HepG2 (cell line): ENCODE results near the gene COX6A2. TPM values are rescaled to one million over a fixed set of nuclear protein-coding genes. Genes with fewer than 3 reads are reported as not detected.
A peak's percentile ranks its signal among the peaks of the same experiment; 100 is the strongest.

Experiments used
- BORCS8-MEF2B ChIP-seq: sonication (generic); formaldehyde crosslinking; IDR thresholded peaks from 2 replicates; pipeline ENCODE4 v1.8.0; 2022; ENCODE audit warnings: mild to moderate bottlenecking, missing genetic modification reagents
- ELF4 ChIP-seq: sonication (generic); formaldehyde crosslinking; IDR thresholded peaks from 2 replicates; pipeline ENCODE4 v1.5.0; 2020; ENCODE audit warnings: missing genetic modification reagents, mild to moderate bottlenecking, moderate library complexity, borderline replicate concordance
- GPN1 ChIP-seq: sonication (generic); formaldehyde crosslinking; IDR thresholded peaks from 2 replicates; pipeline ENCODE4 v1.5.1; 2020; ENCODE audit warnings: missing genetic modification reagents, borderline replicate concordance
- HOXD1 ChIP-seq: sonication (generic); formaldehyde crosslinking; IDR thresholded peaks from 2 replicates; pipeline ENCODE4 v1.5.0; 2020; ENCODE audit warnings: missing genetic modification reagents
- KLF11 ChIP-seq: IDR thresholded peaks from 2 replicates; pipeline ENCODE4 v1.6.1; 2016; ENCODE audit warnings: missing compliant biosample characterization
- MIXL1 ChIP-seq: IDR thresholded peaks from 2 replicates; pipeline ENCODE4 v1.6.1; 2016
- MXI1 ChIP-seq: IDR thresholded peaks from 3 replicates; pipeline ENCODE4 v1.6.1; 2012; ENCODE audit warnings: low read depth, low read length, inconsistent platforms, borderline replicate concordance
- RBM39 ChIP-seq: fragments of 200-400 bp; formaldehyde crosslinking; IDR thresholded peaks from one replicate; pipeline ENCODE4 v1.6.1; 2018; ENCODE audit warnings: antibody characterized with exemption, mild to moderate bottlenecking, low read depth, low read length; ENCODE audit not compliant: poor library complexity, severe bottlenecking
- SOX13 ChIP-seq, 3 experiments: fragments of 450-650 bp in 1 of 3; sonication (generic) in 1 of 3; formaldehyde crosslinking in 1 of 3; IDR thresholded peaks in 2 of 3; conservative IDR thresholded peaks in 1 of 3; 2 replicates each; pipeline versions ENCODE4 v1.5.0 to v1.6.1; 2016 to 2020; ENCODE audit warnings: antibody characterized with exemption in 1 of 3, mild to moderate bottlenecking in 1 of 3, missing compliant biosample characterization in 1 of 3, missing genetic modification reagents in 1 of 3, moderate library complexity in 1 of 3
- TAF15 ChIP-seq: fragments of 200-400 bp; formaldehyde crosslinking; IDR thresholded peaks from one replicate; pipeline ENCODE4 v1.6.1; 2018; ENCODE audit warnings: mild to moderate bottlenecking, low read depth, low read length; ENCODE audit not compliant: poor library complexity, severe bottlenecking
- THAP9 ChIP-seq: sonication (generic); formaldehyde crosslinking; IDR thresholded peaks from 2 replicates; pipeline ENCODE4; 2020; ENCODE audit warnings: missing genetic modification reagents, mild to moderate bottlenecking, borderline replicate concordance
- ZKSCAN1 ChIP-seq: fragments of 150-350 bp; IDR thresholded peaks from 2 replicates; pipeline ENCODE4 v1.6.1; 2014; ENCODE audit warnings: low read length
- ZNF256 ChIP-seq: sonication (generic); formaldehyde crosslinking; conservative IDR thresholded peaks from 2 replicates; pipeline ENCODE4 v1.4.0; 2020; ENCODE audit warnings: missing genetic modification reagents
- ZNF260 ChIP-seq: sonication (generic); formaldehyde crosslinking; IDR thresholded peaks from 2 replicates; pipeline ENCODE4 v1.4.0; 2020; ENCODE audit warnings: missing genetic modification reagents, low read depth, mild to moderate bottlenecking, borderline replicate concordance
- ZNF460 ChIP-seq: sonication (generic); formaldehyde crosslinking; IDR thresholded peaks from 2 replicates; pipeline ENCODE4 v1.5.1; 2020; ENCODE audit warnings: missing genetic modification reagents, mild to moderate bottlenecking, borderline replicate concordance
- ZNF605 ChIP-seq: sonication (generic); formaldehyde crosslinking; IDR thresholded peaks from 2 replicates; pipeline ENCODE4 v1.8.0; 2022; ENCODE audit warnings: mild to moderate bottlenecking, missing genetic modification reagents
- polyA plus RNA-seq, 8 experiments: library from polyadenylated mRNA; depleted of rRNA in 3 of 8; stranded (reverse) in 7 of 8; unstranded in 1 of 8; fragments of >200 nt; fragmentation: Illumina TruSeq in 4 of 8; extraction: Trizol in 4 of 8; gene quantifications; 2 replicates each; pipeline versions ENCODE4 v1.2.1 to v1.2.3, GENCODE V29; 2011 to 2016; ENCODE audit warnings: low read depth in 4 of 8, missing spikeins in 1 of 8, mixed read lengths in 1 of 8; ENCODE audit not compliant: insufficient read depth in 1 of 8
- total RNA-seq, 5 experiments: library from RNA; depleted of rRNA; stranded (reverse); fragments of >200 nt; fragmentation: Illumina TruSeq; extraction: Trizol; gene quantifications; 2 replicates each; pipeline ENCODE4 v1.2.3, GENCODE V29; 2016; ENCODE audit warnings: low read depth in 1 of 5
- TF ChIP-seq, protein P1 (sequence below): sonication (generic); formaldehyde crosslinking; IDR thresholded peaks from 2 replicates; pipeline ENCODE4 v1.4.0; 2020; ENCODE audit warnings: missing genetic modification reagents
- TF ChIP-seq, protein P2 (sequence below): sonication (generic); formaldehyde crosslinking; IDR thresholded peaks from 2 replicates; pipeline ENCODE4 v1.8.0; 2022; ENCODE audit warnings: mild to moderate bottlenecking, missing genetic modification reagents; ENCODE audit not compliant: insufficient replicate concordance

Gene COX6A2
- total and polyA plus RNA-seq, 2 of the 13 experiments (the other 11 are each of a cell fraction or from before 2014, with no cell fraction given): not detected

- TF ChIP-seq, protein P1, sequence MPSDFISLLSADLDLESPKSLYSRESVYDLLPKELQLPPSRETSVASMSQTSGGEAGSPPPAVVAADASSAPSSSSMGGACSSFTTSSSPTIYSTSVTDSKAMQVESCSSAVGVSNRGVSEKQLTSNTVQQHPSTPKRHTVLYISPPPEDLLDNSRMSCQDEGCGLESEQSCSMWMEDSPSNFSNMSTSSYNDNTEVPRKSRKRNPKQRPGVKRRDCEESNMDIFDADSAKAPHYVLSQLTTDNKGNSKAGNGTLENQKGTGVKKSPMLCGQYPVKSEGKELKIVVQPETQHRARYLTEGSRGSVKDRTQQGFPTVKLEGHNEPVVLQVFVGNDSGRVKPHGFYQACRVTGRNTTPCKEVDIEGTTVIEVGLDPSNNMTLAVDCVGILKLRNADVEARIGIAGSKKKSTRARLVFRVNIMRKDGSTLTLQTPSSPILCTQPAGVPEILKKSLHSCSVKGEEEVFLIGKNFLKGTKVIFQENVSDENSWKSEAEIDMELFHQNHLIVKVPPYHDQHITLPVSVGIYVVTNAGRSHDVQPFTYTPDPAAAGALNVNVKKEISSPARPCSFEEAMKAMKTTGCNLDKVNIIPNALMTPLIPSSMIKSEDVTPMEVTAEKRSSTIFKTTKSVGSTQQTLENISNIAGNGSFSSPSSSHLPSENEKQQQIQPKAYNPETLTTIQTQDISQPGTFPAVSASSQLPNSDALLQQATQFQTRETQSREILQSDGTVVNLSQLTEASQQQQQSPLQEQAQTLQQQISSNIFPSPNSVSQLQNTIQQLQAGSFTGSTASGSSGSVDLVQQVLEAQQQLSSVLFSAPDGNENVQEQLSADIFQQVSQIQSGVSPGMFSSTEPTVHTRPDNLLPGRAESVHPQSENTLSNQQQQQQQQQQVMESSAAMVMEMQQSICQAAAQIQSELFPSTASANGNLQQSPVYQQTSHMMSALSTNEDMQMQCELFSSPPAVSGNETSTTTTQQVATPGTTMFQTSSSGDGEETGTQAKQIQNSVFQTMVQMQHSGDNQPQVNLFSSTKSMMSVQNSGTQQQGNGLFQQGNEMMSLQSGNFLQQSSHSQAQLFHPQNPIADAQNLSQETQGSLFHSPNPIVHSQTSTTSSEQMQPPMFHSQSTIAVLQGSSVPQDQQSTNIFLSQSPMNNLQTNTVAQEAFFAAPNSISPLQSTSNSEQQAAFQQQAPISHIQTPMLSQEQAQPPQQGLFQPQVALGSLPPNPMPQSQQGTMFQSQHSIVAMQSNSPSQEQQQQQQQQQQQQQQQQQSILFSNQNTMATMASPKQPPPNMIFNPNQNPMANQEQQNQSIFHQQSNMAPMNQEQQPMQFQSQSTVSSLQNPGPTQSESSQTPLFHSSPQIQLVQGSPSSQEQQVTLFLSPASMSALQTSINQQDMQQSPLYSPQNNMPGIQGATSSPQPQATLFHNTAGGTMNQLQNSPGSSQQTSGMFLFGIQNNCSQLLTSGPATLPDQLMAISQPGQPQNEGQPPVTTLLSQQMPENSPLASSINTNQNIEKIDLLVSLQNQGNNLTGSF (CRISPR knock-in tag): peak; percentile 67
- TF ChIP-seq GPN1 (CRISPR knock-in tag): peak; percentile 11; the same call in 1 of the 2 replicates
- peak; percentile 90 for TF ChIP-seq THAP9 (CRISPR knock-in tag)
- no peak for TF ChIP-seq ZNF260 (CRISPR knock-in tag)
- peak; percentile 98 for TF ChIP-seq ZNF605 (CRISPR knock-in tag)
- peak; percentile 98 for TF ChIP-seq ELF4 (CRISPR knock-in tag)
- 0 out of 2 replicates have a peak, but pooled peaks have one; percentile 59 for TF ChIP-seq HOXD1 (CRISPR knock-in tag)
- peak; percentile 83 for TF ChIP-seq MIXL1 (CRISPR knock-in tag)
- no peak for TF ChIP-seq SOX13 (IDR thresholded peaks at IDR 0.05)
- TF ChIP-seq SOX13 (CRISPR knock-in tag; conservative IDR thresholded peaks at IDR 0.05 in 1 of 2, IDR thresholded peaks at IDR 0.05 in 1 of 2): peak in 1 of 2 experiments; percentile 4; a peak in 1 of 4 replicates
- TF ChIP-seq ZNF256: peak; percentile 40; the same call in 1 of the 2 replicates
- TF ChIP-seq RBM39: peak; percentile 89
- TF ChIP-seq BORCS8-MEF2B (CRISPR knock-in tag): peak; percentile 72; the same call in 1 of the 2 replicates
- no peak for TF ChIP-seq ZNF460 (CRISPR knock-in tag)
- TF ChIP-seq, protein P2, sequence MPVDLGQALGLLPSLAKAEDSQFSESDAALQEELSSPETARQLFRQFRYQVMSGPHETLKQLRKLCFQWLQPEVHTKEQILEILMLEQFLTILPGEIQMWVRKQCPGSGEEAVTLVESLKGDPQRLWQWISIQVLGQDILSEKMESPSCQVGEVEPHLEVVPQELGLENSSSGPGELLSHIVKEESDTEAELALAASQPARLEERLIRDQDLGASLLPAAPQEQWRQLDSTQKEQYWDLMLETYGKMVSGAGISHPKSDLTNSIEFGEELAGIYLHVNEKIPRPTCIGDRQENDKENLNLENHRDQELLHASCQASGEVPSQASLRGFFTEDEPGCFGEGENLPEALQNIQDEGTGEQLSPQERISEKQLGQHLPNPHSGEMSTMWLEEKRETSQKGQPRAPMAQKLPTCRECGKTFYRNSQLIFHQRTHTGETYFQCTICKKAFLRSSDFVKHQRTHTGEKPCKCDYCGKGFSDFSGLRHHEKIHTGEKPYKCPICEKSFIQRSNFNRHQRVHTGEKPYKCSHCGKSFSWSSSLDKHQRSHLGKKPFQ (CRISPR knock-in tag): peak; percentile 62
- TF ChIP-seq ZKSCAN1: no peak
- peak; percentile 93; the same call in 2 of the 3 replicates for TF ChIP-seq MXI1
- peak; percentile 87; the same call in 1 of the 2 replicates for TF ChIP-seq KLF11 (CRISPR knock-in tag)
- TF ChIP-seq TAF15: no peak
These were observed 30.9 kb upstream of the COX6A2 start, which contains the start of gene ARMC5 (continued) for GRCh38 chr16:31458844-31459686.
